Right cardiac atrium (tissue), 5 donors: Measurements from ENCODE around the gene MINDY1. TPM values are rescaled to one million over a fixed set of nuclear protein-coding genes. Genes with fewer than 3 reads are reported as not detected.
A peak's percentile ranks its signal among the peaks of the same experiment; 100 is the strongest.

ENCODE experiments used
- ATAC-seq, 2 donors: fragments of 200-7000 bp; cut with Tn5 transposase; one replicate each; pipeline versions ENCODE4 v1.8.0 to v1.9.1; 2020; ENCODE audit warnings: moderate library complexity in 2 of 2, mild to moderate bottlenecking in 1 of 2
- DNase-seq, 3 donors: peaks; one replicate each; pipeline ENCODE4 v3.0.0-alpha.2; 2020
- H3K27ac ChIP-seq: one replicate; pipeline ENCODE4 v1.5.1; 2013; ENCODE audit warnings: mild to moderate bottlenecking, low read length, control low read depth, moderate library complexity
- H3K27me3 ChIP-seq: one replicate; pipeline ENCODE4 v1.6.1; 2013; ENCODE audit not compliant: control insufficient read depth, insufficient read depth
- H3K4me1 ChIP-seq: one replicate; pipeline ENCODE4 v1.6.1; 2013; ENCODE audit warnings: low read length; ENCODE audit not compliant: control insufficient read depth, insufficient read depth
- H3K4me3 ChIP-seq: one replicate; pipeline ENCODE4 v1.5.1; 2013; ENCODE audit warnings: low read length, control low read depth
- H3K9me3 ChIP-seq: one replicate; pipeline ENCODE4 v1.6.1; 2013; ENCODE audit warnings: low read length; ENCODE audit not compliant: control insufficient read depth
- WGBS: extraction: QIAGEN DNeasy Blood & Tissue Kit; methylation state at CpG from one replicate; pipeline ENCODE4 v1.1.7; 2013; 5-methylcytosine and 5-hydroxymethylcytosine counted together
- intact Hi-C, 4 donors: fragments of 100-400 bp; cut with DNase I; formaldehyde crosslinking; loops; one replicate each; pipeline versions ENCODE4 v1.11.0 to v1.14.0; 2022 to 2023
- polyA plus RNA-seq: library from polyadenylated mRNA; stranded (reverse); fragments of 200-250 nt; gene quantifications from one replicate; pipeline ENCODE4 v1.2.3, GENCODE V29; 2013
- total RNA-seq, 4 donors: library from RNA; stranded (reverse); fragmentation: NEBNext Ultra II Directional; extraction: Animal tissue kit (Norgen Biotek cat#: 25700); gene quantifications; one replicate each; pipeline ENCODE4 v1.2.1, GENCODE V29; 2021
- donor health status: healthy with polysubstance abuse.
- donor health status: DM: no; HTN: yes; CAD: no.
- donor health status: DM: no; HTN: no; CAD: no.
- donor health status: DM: no; HTN: yes; CAD: no; lungs with severe emphysema.
- donor health status: DM: yes; HTN: yes; CAD: no.

Gene MINDY1
- total and polyA plus RNA-seq, 5 donors, result 34.9 to 86.4 (median 49.1) TPM

DNA sequence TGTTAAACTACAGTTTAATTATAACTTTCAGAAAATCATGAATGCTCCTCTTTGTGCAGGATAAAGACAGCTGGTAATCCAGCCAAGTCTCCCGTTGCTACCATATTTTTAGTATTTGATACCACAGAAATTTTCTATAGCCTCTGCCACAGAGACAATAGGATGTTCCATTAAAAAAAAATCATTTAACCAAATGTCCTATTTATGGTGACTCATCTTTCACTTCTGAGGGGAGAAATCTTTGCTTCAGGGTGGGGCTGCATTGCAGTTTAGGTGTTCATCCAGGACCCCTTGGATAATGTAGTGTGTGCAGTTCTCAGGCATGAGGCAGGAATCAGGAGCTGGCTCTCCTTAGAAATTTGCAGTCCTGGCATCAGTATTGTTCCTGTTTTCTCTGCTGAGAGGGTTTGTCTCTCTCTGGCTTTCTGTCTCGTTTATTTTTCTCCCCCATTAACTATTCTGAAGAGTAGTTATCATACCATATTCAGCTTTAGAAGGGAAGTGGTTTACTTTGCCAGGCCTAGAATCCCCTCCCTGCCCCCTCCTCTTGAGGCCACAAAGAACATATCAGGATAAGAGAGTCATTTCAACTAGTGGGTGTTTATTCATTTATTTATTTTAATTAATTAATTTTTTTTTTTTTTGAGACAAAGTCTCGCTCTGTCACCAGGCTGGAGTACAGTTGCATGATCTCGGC, 4.6 kb upstream of the MINDY1 start:
- intact Hi-C loops, result no loop called here
- H3K27ac ChIP-seq, result peak overlapping the region; percentile 83

DNA sequence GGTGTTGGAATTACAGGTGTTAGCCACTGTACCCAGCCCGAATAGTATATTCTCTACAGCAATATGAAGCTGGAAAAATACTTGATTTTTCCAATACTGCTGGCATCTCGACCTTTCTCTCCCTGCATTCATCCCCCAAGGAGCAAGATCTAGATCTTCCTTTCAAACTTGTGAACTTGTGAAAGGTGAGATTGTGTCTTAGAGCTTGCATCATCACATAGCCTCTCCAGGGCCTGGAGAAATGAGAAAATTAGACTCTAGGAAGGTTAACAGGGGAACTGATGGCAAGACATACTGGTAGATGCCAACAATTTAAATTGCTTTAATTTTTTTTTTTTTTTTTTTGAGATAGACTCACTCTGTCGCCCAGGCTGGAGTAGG, 3.6 kb upstream of the MINDY1 start:
- 79% methylated on average over 3 of the region's 3 CpGs for WGBS
- Histone ChIP-seq H3K27ac (no peak overlapping the region), H3K4me3 (no peak overlapping the region), H3K9me3 (no peaks in the 10 kb centered on the region), H3K27me3 (no peaks in the 10 kb centered on the region), H3K4me1 (peaks cover 5% of the 10 kb centered on the region)
- intact Hi-C loops, result no loop called here
- DNase-seq (no peak), ATAC-seq (no peak)

More for the DNA sequence above, 4.6 kb upstream of the MINDY1 start:
- peaks cover 5% of the 10 kb centered on the region for H3K4me1 ChIP-seq
- no peak for DNase-seq
- 44% methylated on average over 4 of the region's 4 CpGs for WGBS
- no peak for ATAC-seq
- H3K9me3 ChIP-seq, result no peaks in the 10 kb centered on the region
- H3K27me3 ChIP-seq, result no peaks in the 10 kb centered on the region
- H3K4me3 ChIP-seq, result no peak overlapping the region

DNA sequence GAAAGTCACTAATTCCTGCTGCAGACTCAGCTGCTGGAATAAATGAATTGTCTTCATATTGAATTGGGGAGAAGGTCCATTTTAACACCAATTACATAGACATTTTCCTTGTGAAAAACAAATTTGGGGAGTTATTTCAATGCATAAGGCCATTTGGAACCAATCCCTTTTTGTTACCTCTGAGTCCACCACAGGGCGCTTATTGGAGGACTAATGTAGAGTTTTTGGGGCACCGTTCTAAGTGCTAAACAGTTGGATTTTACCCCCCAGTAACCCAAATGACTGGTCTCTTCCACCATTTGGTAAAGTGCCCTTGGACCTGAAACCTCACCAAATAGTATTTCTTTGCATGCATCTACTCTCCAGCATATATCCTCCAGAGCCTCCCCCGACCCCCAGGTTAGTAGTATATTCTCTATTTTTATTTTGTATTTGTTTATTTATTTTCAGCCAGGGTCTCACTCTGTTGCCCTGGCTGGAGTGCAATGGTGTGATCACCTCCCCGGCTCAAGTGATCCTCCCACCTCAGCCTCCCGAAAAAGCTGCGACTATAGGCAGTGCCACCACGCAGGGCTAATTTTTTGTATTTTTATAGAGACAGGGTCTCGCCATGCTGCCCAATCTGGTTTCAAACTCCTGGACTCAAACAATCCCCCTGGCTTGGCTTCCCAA, 3.1 kb upstream of the MINDY1 start:
- Histone ChIP-seq H3K27ac (no peak overlapping the region), H3K4me1 (peaks cover 5% of the 10 kb centered on the region)

DNA sequence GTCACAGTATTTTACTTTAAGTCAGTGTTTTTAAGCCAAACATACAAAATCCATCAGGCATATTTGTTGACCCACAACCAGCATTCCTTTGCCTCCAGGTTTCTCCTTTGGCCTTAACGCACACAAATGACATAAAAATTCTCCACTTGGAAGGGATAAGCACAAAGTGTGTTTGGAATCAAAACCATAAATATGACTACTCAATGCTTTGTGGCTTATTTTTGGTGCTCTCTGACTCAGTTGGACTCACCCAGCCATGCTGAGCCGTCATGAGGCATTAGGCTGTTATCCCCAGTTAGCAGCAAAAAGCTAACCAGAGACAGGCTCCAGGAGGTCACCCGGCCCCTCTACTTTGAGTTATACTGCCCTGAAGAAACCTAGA, 2.5 kb upstream of the MINDY1 start:
- Histone ChIP-seq H3K27me3 (no peaks in the 10 kb centered on the region), H3K27ac (peak overlapping the region; percentile 97), H3K9me3 (no peaks in the 10 kb centered on the region), H3K4me1 (peaks cover 5% of the 10 kb centered on the region), H3K4me3 (peak overlapping the region; percentile 87)
- WGBS, result 42% methylated on average over 3 of the region's 3 CpGs
- DNase-seq, result no peak
- intact Hi-C loops, result loop anchor here in 1 of 4 donors (10.0 kb wide), 1 partner anchor 46 kb away; the partner anchor contains the start of gene CDC42SE1
- no peak for ATAC-seq

More for the DNA sequence above, 3.1 kb upstream of the MINDY1 start:
- no peaks in the 10 kb centered on the region for H3K27me3 ChIP-seq
- no peaks in the 10 kb centered on the region for H3K9me3 ChIP-seq
- WGBS, result 96% methylated on average over 8 of the region's 8 CpGs
- ATAC-seq (no peak), DNase-seq (no peak)
- no peak overlapping the region for H3K4me3 ChIP-seq
- intact Hi-C loops, result loop anchor here in 1 of 4 donors (10.0 kb wide), 1 partner anchor 45 kb away; the partner anchor contains the start of gene CDC42SE1

DNA sequence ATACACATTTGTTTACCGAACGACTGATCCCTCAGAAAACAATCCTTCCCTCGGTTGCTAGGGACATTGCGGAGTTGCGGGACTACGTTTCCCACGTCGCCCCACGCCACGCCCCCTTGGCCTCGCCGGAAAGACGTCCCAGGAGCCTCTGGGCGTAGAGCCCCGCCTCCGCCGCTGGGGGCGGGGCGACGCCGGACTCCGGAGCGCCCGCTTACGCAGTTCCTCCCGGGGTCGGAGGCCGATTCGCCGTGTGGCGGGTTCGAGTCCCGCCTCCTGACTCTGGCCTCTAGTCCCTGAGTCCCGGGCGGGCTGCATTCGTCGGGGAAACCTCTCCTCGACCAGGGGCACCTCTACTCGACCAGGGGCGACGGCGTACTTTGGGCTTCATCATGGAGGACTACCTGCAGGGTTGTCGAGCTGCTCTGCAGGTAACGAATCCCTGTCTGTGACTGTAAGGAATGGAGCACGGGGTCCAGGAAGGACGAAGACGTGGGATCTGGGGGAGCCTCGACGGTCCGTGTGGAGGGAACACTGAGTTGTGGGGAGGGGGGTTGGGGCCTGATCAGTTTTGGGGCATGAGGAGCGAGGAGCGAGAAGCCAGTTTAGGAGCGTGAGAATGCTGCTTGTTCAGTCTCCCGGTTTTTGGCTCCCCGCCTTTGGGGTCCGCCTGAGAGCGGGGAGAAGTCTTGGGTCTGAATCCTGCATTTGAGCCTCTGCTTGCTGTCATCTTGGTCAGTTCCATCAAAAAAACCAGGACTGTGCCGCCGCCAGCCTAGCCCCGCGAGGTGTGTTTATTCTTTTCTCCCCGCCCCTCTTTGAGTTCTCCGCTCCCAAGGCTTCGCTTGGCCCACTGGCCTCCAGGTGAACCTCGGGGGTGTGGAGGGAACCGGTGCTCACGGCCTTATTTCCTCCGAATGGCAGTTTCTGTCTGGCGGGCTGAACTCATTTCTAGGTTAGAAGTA, 1.8 kb upstream of the MINDY1 start, which contains the start of gene PRUNE1:
TSS of gene PRUNE1 (plus strand) at position 206 of the 962 bp plus-strand sequence. CDS start at position 390, 184 bp downstream.
- H3K27ac ChIP-seq, result peak within 1 kb of the TSS; percentile 97
- DNase-seq, result peak; percentile 98 to 99 (median 99)
- H3K4me3 ChIP-seq, result peak within 1 kb of the TSS; percentile 87
- peak; percentile 93 for ATAC-seq
- peaks cover 5% of the 10 kb centered on the region for H3K4me1 ChIP-seq
- H3K9me3 ChIP-seq, result no peaks in the 10 kb centered on the region
- intact Hi-C loops, result loop anchor here in 1 of 4 donors (10.0 kb wide), 1 partner anchor 46 kb away; the partner anchor contains the start of gene CDC42SE1
- no peaks in the 10 kb centered on the region for H3K27me3 ChIP-seq
- WGBS, result under 1% methylated on average over 69 of the region's 69 CpGs

DNA sequence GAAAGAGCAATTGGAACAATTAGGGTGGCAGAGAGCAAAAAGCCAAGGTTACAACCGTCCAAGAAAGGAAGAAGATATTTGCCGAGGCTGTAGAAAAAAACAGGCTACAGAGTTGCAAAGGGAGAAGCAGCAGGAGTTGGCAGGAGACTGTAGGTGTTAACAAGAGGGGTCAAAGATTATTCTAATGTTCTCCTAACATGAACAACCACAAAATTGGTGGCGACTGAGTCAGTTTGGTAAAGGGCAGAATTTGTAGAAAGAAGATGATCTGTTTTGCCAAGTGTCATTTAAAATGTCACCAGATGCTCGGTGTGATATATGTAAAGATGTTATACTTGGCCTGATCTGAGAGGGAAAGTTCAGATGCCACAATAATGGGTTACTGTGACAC, 1.1 kb upstream of the MINDY1 start:
- Histone ChIP-seq H3K27ac (peak overlapping the region; percentile 78), H3K27me3 (no peaks in the 10 kb centered on the region), H3K4me3 (no peak overlapping the region), H3K4me1 (peaks cover 5% of the 10 kb centered on the region), H3K9me3 (no peaks in the 10 kb centered on the region)
- WGBS, result 6% methylated on average over 4 of the region's 4 CpGs
- no peak for DNase-seq
- ATAC-seq, result no peak
- intact Hi-C loops, result loop anchor here in 1 of 4 donors (10.0 kb wide), 1 partner anchor 47 kb away; the partner anchor contains the start of gene CDC42SE1

DNA sequence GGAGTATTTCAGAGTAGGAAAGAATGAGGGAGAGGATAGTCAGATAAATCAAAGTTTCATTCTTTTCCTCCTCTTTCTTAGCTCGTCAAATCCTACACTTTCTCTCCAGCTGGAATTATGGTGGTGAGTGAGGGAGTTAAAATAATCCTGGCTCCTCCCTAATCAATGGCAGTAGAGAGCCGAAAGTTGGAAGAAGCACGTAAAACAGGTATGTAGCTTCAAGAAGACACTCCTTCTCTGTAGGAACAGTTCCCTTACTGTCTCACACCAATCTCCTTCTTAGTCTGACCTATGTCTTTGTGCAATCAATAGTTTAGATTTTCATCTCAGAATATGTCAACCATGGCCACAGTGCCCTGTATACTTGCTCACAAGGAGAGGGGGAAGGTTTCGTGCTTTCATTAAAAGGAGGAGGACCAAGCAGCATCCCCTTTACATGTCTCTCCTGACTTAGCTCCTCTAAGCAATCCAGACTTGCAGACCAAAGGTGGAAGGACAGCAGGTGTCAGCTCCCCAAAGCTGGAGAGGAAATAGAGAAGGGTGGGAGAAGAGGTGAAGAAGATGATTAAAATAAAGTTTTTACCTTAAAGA, 878 bp downstream of the MINDY1 start:
- no peaks in the 10 kb centered on the region for H3K9me3 ChIP-seq
- H3K4me1 ChIP-seq, result peaks cover 10% of the 10 kb centered on the region
- peak overlapping the region; percentile 87 for H3K4me3 ChIP-seq
- intact Hi-C loops, result loop anchor here in 1 of 4 donors (10.0 kb wide), 1 partner anchor 49 kb away; the partner anchor contains the start of gene CDC42SE1
- H3K27me3 ChIP-seq, result no peaks in the 10 kb centered on the region
- ATAC-seq, result no peak
- 8% methylated on average over 4 of the region's 4 CpGs for WGBS
- no peak for DNase-seq
- peak overlapping the region; percentile 90 for H3K27ac ChIP-seq

DNA sequence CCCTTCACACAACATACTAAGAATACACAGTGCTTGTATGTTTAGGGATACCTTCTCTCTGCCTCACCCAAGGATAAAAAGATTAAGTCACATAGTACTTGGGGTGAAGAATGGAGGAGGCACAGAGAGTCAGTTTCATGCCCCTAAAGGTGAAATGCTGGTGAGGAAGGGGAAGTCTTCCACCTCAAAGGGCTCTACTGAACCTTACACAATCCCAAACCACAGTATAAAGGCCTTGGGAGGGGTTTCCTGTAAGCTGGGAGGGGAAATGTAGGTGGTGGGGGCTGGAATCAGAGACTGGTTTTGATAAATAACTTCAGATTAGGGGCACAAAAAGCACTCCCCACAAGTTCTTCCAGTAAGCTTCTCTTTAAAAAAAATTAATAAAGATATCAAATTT, 3.5 kb downstream of the MINDY1 start:
- Histone ChIP-seq H3K27ac (no peak overlapping the region), H3K4me3 (no peak overlapping the region), H3K4me1 (peaks cover 10% of the 10 kb centered on the region), H3K9me3 (no peaks in the 10 kb centered on the region), H3K27me3 (no peaks in the 10 kb centered on the region)
- DNase-seq (no peak), ATAC-seq (no peak)
- intact Hi-C loops, result loop anchor here in 1 of 4 donors (10.0 kb wide), 1 partner anchor 52 kb away; the partner anchor contains the start of gene CDC42SE1

- peaks cover 8% of the 10 kb centered on the region for H3K4me1 ChIP-seq
- ATAC-seq, result no peak
- H3K27ac ChIP-seq, result no peak overlapping the region
- H3K27me3 ChIP-seq, result no peaks in the 10 kb centered on the region
- intact Hi-C loops, result loop anchor here in 1 of 4 donors (10.0 kb wide), 1 partner anchor 52 kb away; the partner anchor contains the start of gene CDC42SE1
- no peaks in the 10 kb centered on the region for H3K9me3 ChIP-seq
- 45% methylated on average over 2 of the region's 2 CpGs for WGBS
- no peak overlapping the region for H3K4me3 ChIP-seq
- no peak for DNase-seq
Observed at GRCh38 chr1:151002611-151003010, 4.1 kb downstream of the MINDY1 start.

DNA sequence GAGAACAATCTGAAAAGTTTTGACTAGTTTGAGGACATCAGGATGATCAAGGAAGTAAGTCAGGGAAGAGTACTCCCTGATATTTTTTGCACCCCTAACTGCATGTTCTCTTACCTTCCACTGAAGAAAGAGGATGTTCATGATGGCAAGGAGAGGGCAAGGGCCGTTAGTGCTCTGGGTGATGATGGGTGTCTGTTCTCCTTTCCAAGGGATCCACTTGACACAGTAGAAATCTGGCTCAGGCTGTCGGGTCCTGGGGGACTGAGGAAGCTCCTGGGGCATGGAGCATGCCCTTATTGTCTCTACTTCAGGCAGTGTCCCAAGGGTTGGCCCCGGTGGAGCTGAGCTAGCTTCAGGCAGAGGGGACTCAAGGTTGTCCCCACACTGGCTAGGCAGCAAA, 4.7 kb downstream of the MINDY1 start:
- H3K9me3 ChIP-seq, result no peaks in the 10 kb centered on the region
- DNase-seq (no peak), ATAC-seq (no peak)
- H3K27ac ChIP-seq, result no peak overlapping the region
- H3K4me3 ChIP-seq, result no peak overlapping the region
- intact Hi-C loops, result loop anchor here in 1 of 4 donors (10.0 kb wide), 1 partner anchor 53 kb away; the partner anchor contains the start of gene CDC42SE1
- no peaks in the 10 kb centered on the region for H3K27me3 ChIP-seq
- peaks cover 5% of the 10 kb centered on the region for H3K4me1 ChIP-seq
- 69% methylated on average over 3 of the region's 3 CpGs for WGBS
